Measurements from ENCODE around the gene KREMEN2.
"Not testable (repeated sequence)": the region's sequence is repeated elsewhere in the genome, so short reads cannot be mapped to it uniquely, and the experiment has no call there.

The KREMEN2 gene

GRCh38 chr16:2963723-2964474 is at the start of gene KREMEN2:
Gene KREMEN2 (plus strand): TSS chr16:2964275. CDS start chr16:2964521, 246 bp downstream.
- no peak for DNase-seq

GRCh38 chr16:2915196-2915929 is 48.7 kb upstream of the KREMEN2 start:
- no peak for DNase-seq

- DNase-seq: peak; percentile 25
Measured at GRCh38 chr16:2919511-2920255, 44.4 kb upstream of the KREMEN2 start.

- DNase-seq: no peak
Measured at GRCh38 chr16:2923481-2923880, 40.6 kb upstream of the KREMEN2 start.

- DNase-seq: no peak
Measured at GRCh38 chr16:2924901-2925755, 38.9 kb upstream of the KREMEN2 start.

- DNase-seq: no peak
Measured at GRCh38 chr16:2925951-2926649, 38.0 kb upstream of the KREMEN2 start.

GRCh38 chr16:2926650-2926999 is 37.5 kb upstream of the KREMEN2 start:
- no peak for DNase-seq

GRCh38 chr16:2927010-2927646 is 36.9 kb upstream of the KREMEN2 start:
- peak; percentile 21 for DNase-seq

GRCh38 chr16:2928151-2928550 is 35.9 kb upstream of the KREMEN2 start:
- not testable (repeated sequence) for DNase-seq

GRCh38 chr16:2928796-2929195 is 35.3 kb upstream of the KREMEN2 start:
- DNase-seq: no peak

GRCh38 chr16:2929693-2930092 is 34.4 kb upstream of the KREMEN2 start:
- no peak for DNase-seq

- no peak for DNase-seq
Measured at GRCh38 chr16:2930236-2930635, 33.8 kb upstream of the KREMEN2 start.

GRCh38 chr16:2931231-2931914 is 32.7 kb upstream of the KREMEN2 start:
- DNase-seq: not testable (repeated sequence)

- no peak for DNase-seq
Measured at GRCh38 chr16:2933136-2933535, 30.9 kb upstream of the KREMEN2 start.

- DNase-seq: no peak
Measured at GRCh38 chr16:2933701-2934100, 30.4 kb upstream of the KREMEN2 start.

GRCh38 chr16:2934450-2934849 is 29.6 kb upstream of the KREMEN2 start:
- DNase-seq: no peak

GRCh38 chr16:2936436-2937011 is 27.6 kb upstream of the KREMEN2 start:
- DNase-seq: no peak

GRCh38 chr16:2937170-2937569 is 26.9 kb upstream of the KREMEN2 start:
- DNase-seq: no peak

- no peak for DNase-seq
Measured at GRCh38 chr16:2938206-2938605, 25.9 kb upstream of the KREMEN2 start.

GRCh38 chr16:2939968-2940367 is 24.1 kb upstream of the KREMEN2 start:
- no peak for DNase-seq

GRCh38 chr16:2942045-2942444 is 22.0 kb upstream of the KREMEN2 start:
- no peak for DNase-seq

All from NCI-H1417 treated with DMSO at 0.1 percent for 48 hours (cell line).